ENCODE results near the gene C20orf204.

- TF ChIP-seq POLR2AphosphoS5 (IDR thresholded peaks at IDR 0.05) (no peak), CTCF (IDR thresholded peaks at IDR 0.05) (no peak)
These were observed 48.7 kb downstream of the C20orf204 start for GRCh38 chr20:64084685-64085152.

Data from esophagus muscularis mucosa (tissue), 3 donors.